ENCODE results near the gene ACACB.

- no peak for TF ChIP-seq POLR2AphosphoS5 (IDR thresholded peaks at IDR 0.05; ENCODE audit: low read depth, low read length)
- TF ChIP-seq, protein P1, sequence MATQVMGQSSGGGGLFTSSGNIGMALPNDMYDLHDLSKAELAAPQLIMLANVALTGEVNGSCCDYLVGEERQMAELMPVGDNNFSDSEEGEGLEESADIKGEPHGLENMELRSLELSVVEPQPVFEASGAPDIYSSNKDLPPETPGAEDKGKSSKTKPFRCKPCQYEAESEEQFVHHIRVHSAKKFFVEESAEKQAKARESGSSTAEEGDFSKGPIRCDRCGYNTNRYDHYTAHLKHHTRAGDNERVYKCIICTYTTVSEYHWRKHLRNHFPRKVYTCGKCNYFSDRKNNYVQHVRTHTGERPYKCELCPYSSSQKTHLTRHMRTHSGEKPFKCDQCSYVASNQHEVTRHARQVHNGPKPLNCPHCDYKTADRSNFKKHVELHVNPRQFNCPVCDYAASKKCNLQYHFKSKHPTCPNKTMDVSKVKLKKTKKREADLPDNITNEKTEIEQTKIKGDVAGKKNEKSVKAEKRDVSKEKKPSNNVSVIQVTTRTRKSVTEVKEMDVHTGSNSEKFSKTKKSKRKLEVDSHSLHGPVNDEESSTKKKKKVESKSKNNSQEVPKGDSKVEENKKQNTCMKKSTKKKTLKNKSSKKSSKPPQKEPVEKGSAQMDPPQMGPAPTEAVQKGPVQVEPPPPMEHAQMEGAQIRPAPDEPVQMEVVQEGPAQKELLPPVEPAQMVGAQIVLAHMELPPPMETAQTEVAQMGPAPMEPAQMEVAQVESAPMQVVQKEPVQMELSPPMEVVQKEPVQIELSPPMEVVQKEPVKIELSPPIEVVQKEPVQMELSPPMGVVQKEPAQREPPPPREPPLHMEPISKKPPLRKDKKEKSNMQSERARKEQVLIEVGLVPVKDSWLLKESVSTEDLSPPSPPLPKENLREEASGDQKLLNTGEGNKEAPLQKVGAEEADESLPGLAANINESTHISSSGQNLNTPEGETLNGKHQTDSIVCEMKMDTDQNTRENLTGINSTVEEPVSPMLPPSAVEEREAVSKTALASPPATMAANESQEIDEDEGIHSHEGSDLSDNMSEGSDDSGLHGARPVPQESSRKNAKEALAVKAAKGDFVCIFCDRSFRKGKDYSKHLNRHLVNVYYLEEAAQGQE (IDR thresholded peaks at IDR 0.05; ENCODE audit: insufficient read depth in 1 of 2, low read depth in 2 of 2, low read length in 2 of 2), result no peak
These were observed 79.9 kb downstream of the ACACB start for GRCh38 chr12:109196332-109196731.
